Endothelial cell of umbilical vein (primary cell): ENCODE data around the gene FAM168A. TPM values are rescaled to one million over a fixed set of nuclear protein-coding genes. Genes with fewer than 3 reads are reported as not detected.

Experiments
- BruUV-seq: library from RNA; stranded (reverse); fragments of 400-500 nt; replicated peaks from 2 replicates; lab custom pipeline; 2021; lab: Mats Ljungman, UMichigan
- CTCF ChIA-PET: fragments of 300-600, 350-600 bp; sonication (Branson Sonifier 250); formaldehyde crosslinking; loops from one replicate; lab custom pipeline; 2021; ENCODE audit warnings: antibody characterized with exemption, inconsistent platforms; lab: Charles Lee
- POLR2A ChIA-PET: fragments of 300-600, 350-600 bp; sonication (Branson Sonifier 250); formaldehyde crosslinking; loops from one replicate; lab custom pipeline; 2021; ENCODE audit warnings: antibody characterized with exemption, inconsistent platforms; lab: Charles Lee
- DNase-seq: peaks from one replicate; pipeline ENCODE4 v3.0.0-alpha.2; 2011; ENCODE audit warnings: low read depth, low spot score
- FAIRE-seq: peaks from 2 replicates; lab custom pipeline; 2011; peaks lifted over from hg19 to GRCh38; lab: Jason Lieb, UNC
- H2AFZ ChIP-seq: 2 replicates; pipeline ENCODE4 v1.6.0; 2012; ENCODE audit warnings: low read depth, low read length, control low read depth, inconsistent platforms
- H3K27ac ChIP-seq: 2 replicates; pipeline ENCODE4 v1.5.1; 2011; ENCODE audit warnings: low read depth, mild to moderate bottlenecking, control low read depth, low read length, moderate library complexity; ENCODE audit not compliant: insufficient read depth
- H3K27me3 ChIP-seq, 2 experiments: 2 replicates each; pipeline versions ENCODE4 v1.6.0 to v1.6.1; 2011; ENCODE audit warnings: low read length in 2 of 2, mixed read lengths in 1 of 2; ENCODE audit not compliant: control insufficient read depth in 2 of 2, insufficient read depth in 2 of 2
- H3K36me3 ChIP-seq, 2 experiments: 2 replicates in 1 of 2; 3 replicates in 1 of 2; pipeline ENCODE4 v1.5.1; 2011; ENCODE audit warnings: low read length in 2 of 2, mild to moderate bottlenecking in 1 of 2, moderate library complexity in 1 of 2; ENCODE audit not compliant: control insufficient read depth in 2 of 2, insufficient read depth in 2 of 2; ENCODE audit errors: extremely low read depth in 1 of 2
- H3K4me1 ChIP-seq: 3 replicates; pipeline ENCODE4 v1.5.1; 2011; ENCODE audit warnings: mild to moderate bottlenecking, low read length; ENCODE audit not compliant: control insufficient read depth, insufficient read depth; ENCODE audit errors: extremely low read depth
- H3K4me2 ChIP-seq: 2 replicates; pipeline ENCODE4 v1.6.1; 2011; ENCODE audit warnings: low read length, control low read depth, mixed read lengths; ENCODE audit not compliant: insufficient read depth
- H3K4me3 ChIP-seq, 3 experiments: fragments of 200-600 bp in 1 of 3; sonication (generic), shearing (Covaris generic) in 1 of 3; replicated peaks in 1 of 3; 2 replicates each; pipeline ENCODE4 v1.5.1; 2011 to 2016; ENCODE audit warnings: control low read depth in 3 of 3, low read length in 3 of 3, mild to moderate bottlenecking in 2 of 3, inconsistent platforms in 1 of 3, low read depth in 1 of 3, moderate library complexity in 1 of 3; ENCODE audit not compliant: insufficient read depth in 1 of 3
- H3K79me2 ChIP-seq: 2 replicates; pipeline ENCODE4 v1.6.0; 2012; ENCODE audit warnings: low read length, inconsistent platforms; ENCODE audit not compliant: control insufficient read depth, insufficient read depth
- H3K9ac ChIP-seq: replicated peaks from 2 replicates; pipeline ENCODE3; 2011; ENCODE audit warnings: low read length, control low read depth; ENCODE audit not compliant: insufficient read depth; ENCODE audit errors: extremely low read depth
- H3K9me1 ChIP-seq: replicated peaks from 3 replicates; pipeline ENCODE4 v1.6.0; 2011; ENCODE audit warnings: mild to moderate bottlenecking, low read length; ENCODE audit not compliant: control insufficient read depth, insufficient read depth; ENCODE audit errors: extremely low read depth
- H3K9me3 ChIP-seq: replicated peaks from 2 replicates; pipeline ENCODE4 v1.5.1; 2012; ENCODE audit warnings: low read length, inconsistent platforms; ENCODE audit not compliant: control insufficient read depth, insufficient read depth
- H4K20me1 ChIP-seq: replicated peaks from 2 replicates; pipeline ENCODE3; 2011; ENCODE audit warnings: mild to moderate bottlenecking, low read length; ENCODE audit not compliant: control insufficient read depth, insufficient read depth; ENCODE audit errors: extremely low read depth
- EZH2 ChIP-seq: IDR thresholded peaks from 2 replicates; pipeline ENCODE4 v1.6.1; 2012; ENCODE audit warnings: borderline replicate concordance, low read depth, mild to moderate bottlenecking, moderate library complexity, low read length, inconsistent platforms; ENCODE audit not compliant: severe bottlenecking
- FOS ChIP-seq: IDR thresholded peaks from 2 replicates; pipeline ENCODE4 v1.6.1; 2011; ENCODE audit warnings: mild to moderate bottlenecking, low read length, moderate library complexity, borderline replicate concordance; ENCODE audit not compliant: insufficient read depth
- GATA2 ChIP-seq: IDR thresholded peaks from 2 replicates; pipeline ENCODE4 v1.7.0; 2011; ENCODE audit warnings: low read depth, mild to moderate bottlenecking, moderate library complexity, mixed read lengths, low read length; ENCODE audit not compliant: insufficient read length, insufficient read depth
- JUN ChIP-seq: IDR thresholded peaks from 2 replicates; pipeline ENCODE4 v1.6.1; 2011; ENCODE audit warnings: borderline replicate concordance, low read depth; ENCODE audit not compliant: insufficient read length, insufficient read depth
- MYC ChIP-seq: IDR thresholded peaks from one replicate; pipeline ENCODE4 v1.6.1; 2011; ENCODE audit warnings: mild to moderate bottlenecking, low read depth, low read length
- POLR2A ChIP-seq: IDR thresholded peaks from 2 replicates; pipeline ENCODE4 v1.6.1; 2012; ENCODE audit warnings: low read depth, mild to moderate bottlenecking, control low read depth, low read length
- POLR2AphosphoS5 ChIP-seq: IDR thresholded peaks from 2 replicates; pipeline ENCODE4 v1.6.1; 2012; ENCODE audit warnings: low read depth, mild to moderate bottlenecking, control low read depth, low read length, moderate library complexity; ENCODE audit not compliant: insufficient read depth
- dilution Hi-C: fragments of 300-500 bp; cut with MboI; formaldehyde crosslinking; loops from one replicate; pipeline ENCODE4 v1.15.0; 2019; ENCODE audit warnings: low sequenced_read_pairs; ENCODE audit not compliant: extremely low pct_ligation_motif_present
- intact Hi-C: fragments of 100-400 bp; cut with micrococcal nuclease; formaldehyde crosslinking; loops from one replicate; pipeline ENCODE4 v1.10.0; 2022
- polyA plus RNA-seq, 4 experiments: library from polyadenylated mRNA; depleted of rRNA in 3 of 4; stranded (reverse) in 3 of 4; unstranded in 1 of 4; fragments of >200 nt; gene quantifications; 2 replicates each; pipeline versions ENCODE4 v1.2.1 to v1.2.3, GENCODE V29; 2011 to 2012; ENCODE audit warnings: missing spikeins in 1 of 4
- total RNA-seq: library from RNA; stranded (reverse); gene quantifications from 2 replicates; pipeline ENCODE4 v1.2.3, GENCODE V29; 2021
- TF ChIP-seq, protein P1 (sequence below): IDR thresholded peaks from 2 replicates; pipeline ENCODE4 v1.6.1; 2011; ENCODE audit not compliant: insufficient read depth, insufficient read length
- TF ChIP-seq, protein P2 (sequence below), 2 donors: IDR thresholded peaks; 1 replicate in 1 of 2; 2 replicates in 1 of 2; pipeline ENCODE4 v1.5.1; 2011; ENCODE audit warnings: low read length in 2 of 2, mild to moderate bottlenecking in 2 of 2, moderate library complexity in 2 of 2, control low read depth in 1 of 2, inconsistent platforms in 1 of 2, low read depth in 1 of 2; ENCODE audit not compliant: insufficient read depth in 1 of 2; ENCODE audit errors: extremely low read depth in 1 of 2

FAM168A gene
- total and polyA plus RNA-seq, 2 donors (not counting 3 experiments of a cell fraction or from before 2014, with no cell fraction given): 17.0 to 20.5 TPM

DNA sequence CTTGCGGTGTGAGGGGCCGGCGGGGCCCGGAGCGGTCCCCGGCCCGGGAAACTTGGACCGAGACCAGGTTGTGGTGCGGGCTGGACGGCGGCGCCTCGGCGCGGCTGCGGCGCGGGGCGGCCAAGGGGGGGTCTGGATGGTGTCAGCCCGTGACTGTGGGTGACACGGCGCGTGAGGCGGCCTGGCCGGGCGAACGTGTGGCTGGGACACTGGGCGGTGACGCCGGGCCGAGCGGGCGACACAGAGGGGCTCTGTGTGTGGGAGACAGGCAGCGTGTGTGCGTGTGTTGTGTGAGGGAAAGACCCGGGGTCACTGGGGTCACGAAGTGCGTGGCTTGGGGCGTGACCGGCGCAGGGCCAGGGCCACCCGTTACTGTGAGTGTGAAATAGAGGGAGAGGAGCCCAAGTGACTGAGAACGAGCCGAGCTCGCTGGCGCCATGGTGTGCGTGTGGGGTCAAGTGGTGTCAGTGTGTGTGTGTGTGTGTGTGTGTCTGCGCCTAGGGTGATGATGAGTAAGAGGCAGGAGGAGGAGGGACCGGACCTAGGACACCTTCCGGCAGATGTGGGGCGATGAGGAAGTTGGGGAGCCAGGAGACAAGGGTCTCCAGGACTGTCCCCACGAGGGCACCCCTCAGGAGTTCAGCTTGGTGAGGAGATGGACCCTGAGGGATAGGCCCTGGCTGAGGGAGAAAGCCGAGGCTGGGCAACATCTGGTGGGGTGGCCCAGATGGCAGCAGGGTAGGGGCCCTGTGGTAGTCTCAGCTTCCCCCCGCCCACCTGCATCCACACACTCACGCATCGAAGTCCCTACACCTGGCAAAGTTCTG, 220.9 kb downstream of the FAM168A start:
- intact Hi-C loops: loop anchor here (1.0 to 10.0 kb wide), 4 partner anchors 8 to 552 kb away; no protein-coding TSS in a partner anchor
- POLR2A ChIA-PET: no interaction called here
- Histone ChIP-seq H3K27me3 (no peaks in the 10 kb centered on the region), H3K4me1 (peaks cover 2% of the 10 kb centered on the region), H3K27ac (peak overlapping the region; percentile 75), H3K36me3 (no peaks in the 10 kb centered on the region), H3K9me1 (no peaks in the 10 kb centered on the region), H4K20me1 (no peaks in the 10 kb centered on the region), H3K79me2 (peaks cover 56% of the 10 kb centered on the region), H3K9ac (peak overlapping the region; percentile 82), H3K4me2 (peak overlapping the region; percentile 2), H2AFZ (peak overlapping the region; percentile 41), H3K9me3 (no peaks in the 10 kb centered on the region), H3K4me3 (peak overlapping the region; percentile 47 to 80 (median 49))
- no peak for TF ChIP-seq MYC
- no peak for TF ChIP-seq FOS
- TF ChIP-seq, protein P1, sequence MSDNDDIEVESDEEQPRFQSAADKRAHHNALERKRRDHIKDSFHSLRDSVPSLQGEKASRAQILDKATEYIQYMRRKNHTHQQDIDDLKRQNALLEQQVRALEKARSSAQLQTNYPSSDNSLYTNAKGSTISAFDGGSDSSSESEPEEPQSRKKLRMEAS: no peak
- peak; percentile 57 for TF ChIP-seq POLR2A
- no peak for TF ChIP-seq GATA2
- no peak for TF ChIP-seq EZH2
- TF ChIP-seq, protein P2, sequence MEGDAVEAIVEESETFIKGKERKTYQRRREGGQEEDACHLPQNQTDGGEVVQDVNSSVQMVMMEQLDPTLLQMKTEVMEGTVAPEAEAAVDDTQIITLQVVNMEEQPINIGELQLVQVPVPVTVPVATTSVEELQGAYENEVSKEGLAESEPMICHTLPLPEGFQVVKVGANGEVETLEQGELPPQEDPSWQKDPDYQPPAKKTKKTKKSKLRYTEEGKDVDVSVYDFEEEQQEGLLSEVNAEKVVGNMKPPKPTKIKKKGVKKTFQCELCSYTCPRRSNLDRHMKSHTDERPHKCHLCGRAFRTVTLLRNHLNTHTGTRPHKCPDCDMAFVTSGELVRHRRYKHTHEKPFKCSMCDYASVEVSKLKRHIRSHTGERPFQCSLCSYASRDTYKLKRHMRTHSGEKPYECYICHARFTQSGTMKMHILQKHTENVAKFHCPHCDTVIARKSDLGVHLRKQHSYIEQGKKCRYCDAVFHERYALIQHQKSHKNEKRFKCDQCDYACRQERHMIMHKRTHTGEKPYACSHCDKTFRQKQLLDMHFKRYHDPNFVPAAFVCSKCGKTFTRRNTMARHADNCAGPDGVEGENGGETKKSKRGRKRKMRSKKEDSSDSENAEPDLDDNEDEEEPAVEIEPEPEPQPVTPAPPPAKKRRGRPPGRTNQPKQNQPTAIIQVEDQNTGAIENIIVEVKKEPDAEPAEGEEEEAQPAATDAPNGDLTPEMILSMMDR (IDR thresholded peaks at IDR 0.05; ENCODE audit: extremely low read depth in 1 of 2, insufficient read depth in 1 of 2, low read depth in 1 of 2, low read length in 2 of 2): no peak
- no peak for TF ChIP-seq JUN
- peak; percentile 64 for TF ChIP-seq POLR2AphosphoS5
- BruUV-seq: TSS peak; percentile 94
- peak; percentile 76 for FAIRE-seq
- peak; percentile 59 for DNase-seq
- dilution Hi-C loops: no loop called here
- CTCF ChIA-PET: interaction anchor here (1.0 to 3.1 kb wide), 4 partner anchors 16 to 82 kb away, joined by 3 to 18 read pairs (median 6); no protein-coding TSS in a partner anchor
